MM.1S (cell line): ENCODE results near the gene FANCC.

ENCODE experiments used
- DNase-seq: peaks from one replicate; pipeline ENCODE4 v3.0.0-alpha.2; 2015
- H2AFZ ChIP-seq: fragments of 300-600 bp; sonication (generic); 2 replicates; pipeline ENCODE4 v1.6.0; 2016; ENCODE audit warnings: antibody characterized with exemption, low read length
- H3F3A ChIP-seq: fragments of 300-600 bp; sonication (generic); 2 replicates; pipeline ENCODE4 v1.6.1; 2016; ENCODE audit warnings: mild to moderate bottlenecking, antibody characterized with exemption, low read length, moderate library complexity, mixed read lengths; ENCODE audit not compliant: insufficient read depth
- H3K27ac ChIP-seq: fragments of 300-600 bp; sonication (generic); 2 replicates; pipeline ENCODE4 v1.5.1; 2016; ENCODE audit warnings: mild to moderate bottlenecking, low read length
- H3K27me3 ChIP-seq: fragments of 300-600 bp; sonication (generic); replicated peaks from 2 replicates; pipeline ENCODE4 v1.6.0; 2016; ENCODE audit warnings: low read length; ENCODE audit not compliant: insufficient read depth
- H3K36me3 ChIP-seq: fragments of 300-600 bp; sonication (generic); replicated peaks from 2 replicates; pipeline ENCODE4 v1.6.1; 2016; ENCODE audit warnings: mild to moderate bottlenecking, low read length, mixed read lengths; ENCODE audit not compliant: insufficient read depth
- H3K4me1 ChIP-seq: fragments of 300-600 bp; sonication (generic); 2 replicates; pipeline ENCODE4 v1.6.1; 2016; ENCODE audit warnings: low read length, mixed read lengths
- H3K4me2 ChIP-seq: fragments of 300-600 bp; sonication (generic); 2 replicates; pipeline ENCODE4 v1.6.0; 2016; ENCODE audit warnings: low read depth, low read length
- H3K4me3 ChIP-seq: fragments of 300-600 bp; sonication (generic); 2 replicates; pipeline ENCODE4 v1.5.1; 2016; ENCODE audit warnings: low read length, mixed read lengths
- H3K79me2 ChIP-seq: fragments of 300-600 bp; sonication (generic); 2 replicates; pipeline ENCODE4 v1.6.1; 2016; ENCODE audit warnings: mixed run types, low read length, mixed read lengths
- H3K9ac ChIP-seq: fragments of 300-600 bp; sonication (generic); 2 replicates; pipeline ENCODE4 v1.6.1; 2016; ENCODE audit warnings: low read length, mixed read lengths
- H3K9me2 ChIP-seq: fragments of 300-600 bp; sonication (generic); replicated peaks from 2 replicates; pipeline ENCODE4 v1.6.1; 2016; ENCODE audit warnings: mild to moderate bottlenecking, low read length, mixed read lengths; ENCODE audit not compliant: insufficient read depth
- H3K9me3 ChIP-seq: fragments of 300-600 bp; sonication (generic); replicated peaks from 2 replicates; pipeline ENCODE4 v1.6.1; 2016; ENCODE audit warnings: mild to moderate bottlenecking, low read length, mixed read lengths; ENCODE audit not compliant: insufficient read depth
- H4K20me1 ChIP-seq: fragments of 300-600 bp; sonication (generic); 2 replicates; pipeline ENCODE4 v1.6.1; 2016; ENCODE audit warnings: mild to moderate bottlenecking, low read length, moderate library complexity, mixed read lengths; ENCODE audit not compliant: insufficient read depth
- EZH2 ChIP-seq: fragments of 300-600 bp; sonication (generic); optimal IDR thresholded peaks from 2 replicates; pipeline ENCODE3; 2017; ENCODE audit warnings: low read depth, mild to moderate bottlenecking, antibody characterized with exemption, low read length, mixed read lengths
- EZH2phosphoT487 ChIP-seq: fragments of 300-600 bp; sonication (generic); IDR thresholded peaks from 2 replicates; pipeline ENCODE4 v1.6.1; 2018; ENCODE audit warnings: antibody characterized with exemption, low read length
- TF ChIP-seq, protein P1 (sequence below): fragments of 300-600 bp; sonication (generic); IDR thresholded peaks from 2 replicates; pipeline ENCODE4 v1.5.1; 2016; ENCODE audit warnings: antibody characterized with exemption, low read length, mixed read lengths

FANCC gene

DNA sequence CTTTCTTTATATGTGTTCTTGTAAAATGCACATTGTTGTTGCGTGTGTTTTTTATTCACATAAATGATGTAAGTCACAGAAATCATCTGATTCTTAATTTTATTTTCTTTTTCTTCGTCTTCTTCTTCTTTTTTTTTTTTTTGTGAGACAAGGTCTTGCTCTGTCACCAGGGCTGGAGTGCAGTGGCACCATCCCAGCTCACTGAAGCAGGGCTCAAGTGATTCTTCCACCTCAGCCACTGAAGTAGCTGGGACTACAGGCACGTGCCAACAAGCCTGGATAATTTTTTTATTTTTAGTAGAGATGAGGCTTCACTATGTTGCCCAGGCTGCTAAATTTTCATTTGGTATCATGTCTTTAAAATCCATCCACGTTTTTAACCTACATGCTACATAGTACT lies 28.5 kb upstream of the FANCC start:
- Histone ChIP-seq H3K36me3 (no peaks in the 10 kb centered on the region), H3K79me2 (no peaks in the 10 kb centered on the region), H3K27ac (no peak overlapping the region), H3K4me1 (no peaks in the 10 kb centered on the region), H3K27me3 (no peaks in the 10 kb centered on the region), H3K4me3 (no peak overlapping the region), H3K4me2 (no peak overlapping the region), H3F3A (no peaks in the 10 kb centered on the region), H2AFZ (no peak overlapping the region), H3K9ac (no peak overlapping the region), H4K20me1 (no peaks in the 10 kb centered on the region), H3K9me2 (no peaks in the 10 kb centered on the region), H3K9me3 (no peaks in the 10 kb centered on the region)
- no peak for TF ChIP-seq EZH2
- TF ChIP-seq, protein P1, sequence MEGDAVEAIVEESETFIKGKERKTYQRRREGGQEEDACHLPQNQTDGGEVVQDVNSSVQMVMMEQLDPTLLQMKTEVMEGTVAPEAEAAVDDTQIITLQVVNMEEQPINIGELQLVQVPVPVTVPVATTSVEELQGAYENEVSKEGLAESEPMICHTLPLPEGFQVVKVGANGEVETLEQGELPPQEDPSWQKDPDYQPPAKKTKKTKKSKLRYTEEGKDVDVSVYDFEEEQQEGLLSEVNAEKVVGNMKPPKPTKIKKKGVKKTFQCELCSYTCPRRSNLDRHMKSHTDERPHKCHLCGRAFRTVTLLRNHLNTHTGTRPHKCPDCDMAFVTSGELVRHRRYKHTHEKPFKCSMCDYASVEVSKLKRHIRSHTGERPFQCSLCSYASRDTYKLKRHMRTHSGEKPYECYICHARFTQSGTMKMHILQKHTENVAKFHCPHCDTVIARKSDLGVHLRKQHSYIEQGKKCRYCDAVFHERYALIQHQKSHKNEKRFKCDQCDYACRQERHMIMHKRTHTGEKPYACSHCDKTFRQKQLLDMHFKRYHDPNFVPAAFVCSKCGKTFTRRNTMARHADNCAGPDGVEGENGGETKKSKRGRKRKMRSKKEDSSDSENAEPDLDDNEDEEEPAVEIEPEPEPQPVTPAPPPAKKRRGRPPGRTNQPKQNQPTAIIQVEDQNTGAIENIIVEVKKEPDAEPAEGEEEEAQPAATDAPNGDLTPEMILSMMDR = no peak
- no peak for DNase-seq

DNA sequence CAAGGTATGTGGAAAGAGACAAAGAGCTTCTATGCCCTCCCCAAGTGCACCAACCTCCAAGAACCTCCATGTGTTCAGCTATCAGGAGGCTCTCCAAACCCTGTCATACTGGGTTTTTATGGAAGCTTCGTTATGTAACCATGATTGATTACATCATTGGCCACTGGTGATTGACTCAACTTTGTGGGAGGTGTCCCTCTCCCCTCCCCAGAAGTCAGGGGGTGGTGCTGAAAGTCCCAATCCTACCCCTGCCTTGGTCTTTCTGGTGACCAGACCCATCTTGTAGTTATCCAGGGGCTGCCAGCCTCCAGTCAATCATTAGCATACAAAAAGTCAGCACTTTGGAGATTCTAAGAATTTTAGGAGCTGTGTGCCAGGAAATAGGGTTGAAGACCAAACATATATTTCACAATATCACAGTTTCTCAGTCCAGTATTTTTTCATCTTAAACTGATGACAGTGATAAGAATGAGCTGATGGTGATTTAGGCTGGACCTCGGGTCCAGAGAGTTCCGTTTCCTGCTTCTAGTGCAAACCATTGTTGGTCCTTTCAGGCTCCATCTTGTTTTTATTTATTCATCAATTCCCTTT lies 27.3 kb upstream of the FANCC start:
- Histone ChIP-seq H3K27ac (no peak overlapping the region), H3K9me3 (no peaks in the 10 kb centered on the region), H3K36me3 (no peaks in the 10 kb centered on the region), H3K27me3 (no peaks in the 10 kb centered on the region), H3F3A (no peaks in the 10 kb centered on the region), H3K9me2 (no peaks in the 10 kb centered on the region), H4K20me1 (no peaks in the 10 kb centered on the region), H3K4me1 (no peaks in the 10 kb centered on the region), H3K4me3 (no peak overlapping the region), H2AFZ (no peak overlapping the region), H3K9ac (no peak overlapping the region), H3K79me2 (no peaks in the 10 kb centered on the region), H3K4me2 (no peak overlapping the region)
- no peak for DNase-seq
- TF ChIP-seq EZH2 (no peak), EZH2phosphoT487 (no peak)
- TF ChIP-seq, protein P1 = no peak

DNA sequence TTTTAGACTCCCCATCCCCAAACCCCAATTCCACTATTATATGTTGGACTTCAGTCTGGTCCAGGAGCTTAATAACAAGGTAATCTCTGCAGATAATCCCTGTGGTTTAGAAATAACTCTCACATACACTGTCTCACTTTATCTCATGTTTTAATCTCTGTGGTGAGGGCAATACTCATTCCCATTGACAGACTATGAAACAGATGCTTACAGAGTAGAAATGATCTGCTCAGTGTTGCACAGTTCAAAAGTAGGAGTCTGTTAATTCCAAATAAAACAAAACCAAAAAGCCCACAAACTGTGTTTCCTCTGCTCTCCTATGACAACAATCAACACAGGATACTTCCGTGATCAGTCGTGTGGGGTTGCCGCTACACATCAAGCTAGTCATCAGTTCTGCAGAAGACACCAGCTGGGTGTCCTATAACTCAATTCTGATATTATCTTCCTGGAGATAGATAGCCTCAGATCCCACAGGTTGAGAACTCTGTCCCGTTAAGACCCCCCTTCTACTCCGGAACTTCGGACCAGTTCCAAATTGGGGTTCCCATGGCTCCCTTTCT lies 26.3 kb upstream of the FANCC start:
- H3K4me2 ChIP-seq = no peak overlapping the region
- no peaks in the 10 kb centered on the region for H4K20me1 ChIP-seq
- H2AFZ ChIP-seq = no peak overlapping the region
- H3K27ac ChIP-seq = no peak overlapping the region
- no peak for DNase-seq
- H3K36me3 ChIP-seq = no peaks in the 10 kb centered on the region
- no peak overlapping the region for H3K9ac ChIP-seq
- H3K4me1 ChIP-seq = no peaks in the 10 kb centered on the region
- TF ChIP-seq EZH2phosphoT487 = no peak
- no peaks in the 10 kb centered on the region for H3K27me3 ChIP-seq
- no peaks in the 10 kb centered on the region for H3K9me2 ChIP-seq
- no peaks in the 10 kb centered on the region for H3F3A ChIP-seq
- no peaks in the 10 kb centered on the region for H3K9me3 ChIP-seq
- H3K4me3 ChIP-seq = no peak overlapping the region
- no peaks in the 10 kb centered on the region for H3K79me2 ChIP-seq

DNA sequence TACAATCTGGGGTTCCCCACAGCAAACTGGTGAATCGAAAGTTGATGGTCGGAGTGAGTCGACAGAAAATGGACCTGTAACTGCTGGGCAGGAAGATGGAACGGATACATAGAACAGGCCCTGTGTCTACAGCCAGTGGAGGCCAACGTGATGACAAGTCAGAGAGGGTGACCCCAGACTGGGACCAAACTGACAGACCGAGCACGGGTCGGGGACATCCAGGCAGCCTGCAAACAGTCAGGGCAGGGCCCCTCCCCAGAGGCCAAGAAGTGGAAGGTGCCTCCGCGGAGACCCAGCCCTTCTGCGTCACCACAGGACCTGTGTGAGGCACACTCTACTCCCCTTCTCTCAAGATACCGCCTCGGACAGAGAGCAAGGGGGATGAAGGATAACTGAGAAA lies 25.1 kb upstream of the FANCC start:
- H3F3A ChIP-seq = no peaks in the 10 kb centered on the region
- H3K4me1 ChIP-seq = no peaks in the 10 kb centered on the region
- H3K79me2 ChIP-seq = no peaks in the 10 kb centered on the region
- DNase-seq = no peak
- H3K9ac ChIP-seq = no peak overlapping the region
- no peak overlapping the region for H2AFZ ChIP-seq
- H3K9me3 ChIP-seq = no peaks in the 10 kb centered on the region
- TF ChIP-seq, protein P1 = no peak
- TF ChIP-seq EZH2phosphoT487 (no peak), EZH2 (no peak)
- H3K27me3 ChIP-seq = no peaks in the 10 kb centered on the region
- no peak overlapping the region for H3K27ac ChIP-seq
- H3K4me2 ChIP-seq = no peak overlapping the region
- no peaks in the 10 kb centered on the region for H3K9me2 ChIP-seq
- no peaks in the 10 kb centered on the region for H4K20me1 ChIP-seq
- H3K4me3 ChIP-seq = no peak overlapping the region
- H3K36me3 ChIP-seq = no peaks in the 10 kb centered on the region
